Brain microvascular endothelial cell (primary cell): ENCODE measurements around the gene MPZL2.

Experiments
- DNase-seq: peaks from one replicate; pipeline ENCODE4 v3.0.0-alpha.2; 2020
- H3K27ac ChIP-seq: fragments of 250-450 bp; sonication (Bioruptor Pico); 2 replicates; pipeline ENCODE4 v1.5.1; 2020; ENCODE audit warnings: mild to moderate bottlenecking, moderate library complexity
- H3K27me3 ChIP-seq: fragments of 250-450 bp; sonication (Bioruptor Pico); replicated peaks from 2 replicates; pipeline ENCODE4 v1.5.1; 2020; ENCODE audit warnings: mild to moderate bottlenecking
- H3K36me3 ChIP-seq: fragments of 250-450 bp; sonication (Bioruptor Pico); replicated peaks from 2 replicates; pipeline ENCODE4 v1.5.1; 2020; ENCODE audit warnings: mild to moderate bottlenecking
- H3K4me3 ChIP-seq: 2 replicates; pipeline ENCODE4 v1.5.1; 2011; ENCODE audit warnings: low read depth, mild to moderate bottlenecking, control low read depth, low read length, moderate library complexity
- in situ Hi-C: cut with HindIII; loops from 2 replicates; pipeline ENCODE4 v1.10.0; 2017; ENCODE audit warnings: low sequenced_read_pairs, low pct_ligation_motif_present
- TF ChIP-seq, protein P1 (sequence below): IDR thresholded peaks from 2 replicates; pipeline ENCODE4 v1.5.1; 2011; ENCODE audit warnings: low read depth, mild to moderate bottlenecking, moderate library complexity, low read length, control low read depth, inconsistent platforms; ENCODE audit errors: missing control alignments

Gene MPZL2

GRCh38 chr11:118213201-118213600 lies 50.9 kb downstream of the MPZL2 start:
- H3K4me3 ChIP-seq, result no peak overlapping the region
- no peak for DNase-seq
- peaks cover 9% of the 10 kb centered on the region for H3K27me3 ChIP-seq
- H3K27ac ChIP-seq, result no peak overlapping the region
- TF ChIP-seq, protein P1, sequence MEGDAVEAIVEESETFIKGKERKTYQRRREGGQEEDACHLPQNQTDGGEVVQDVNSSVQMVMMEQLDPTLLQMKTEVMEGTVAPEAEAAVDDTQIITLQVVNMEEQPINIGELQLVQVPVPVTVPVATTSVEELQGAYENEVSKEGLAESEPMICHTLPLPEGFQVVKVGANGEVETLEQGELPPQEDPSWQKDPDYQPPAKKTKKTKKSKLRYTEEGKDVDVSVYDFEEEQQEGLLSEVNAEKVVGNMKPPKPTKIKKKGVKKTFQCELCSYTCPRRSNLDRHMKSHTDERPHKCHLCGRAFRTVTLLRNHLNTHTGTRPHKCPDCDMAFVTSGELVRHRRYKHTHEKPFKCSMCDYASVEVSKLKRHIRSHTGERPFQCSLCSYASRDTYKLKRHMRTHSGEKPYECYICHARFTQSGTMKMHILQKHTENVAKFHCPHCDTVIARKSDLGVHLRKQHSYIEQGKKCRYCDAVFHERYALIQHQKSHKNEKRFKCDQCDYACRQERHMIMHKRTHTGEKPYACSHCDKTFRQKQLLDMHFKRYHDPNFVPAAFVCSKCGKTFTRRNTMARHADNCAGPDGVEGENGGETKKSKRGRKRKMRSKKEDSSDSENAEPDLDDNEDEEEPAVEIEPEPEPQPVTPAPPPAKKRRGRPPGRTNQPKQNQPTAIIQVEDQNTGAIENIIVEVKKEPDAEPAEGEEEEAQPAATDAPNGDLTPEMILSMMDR, result no peak
- in situ Hi-C loops, result no loop called here
- H3K36me3 ChIP-seq, result no peaks in the 10 kb centered on the region

- no peaks in the 10 kb centered on the region for H3K36me3 ChIP-seq
- in situ Hi-C loops, result no loop called here
- H3K27me3 ChIP-seq, result peaks cover 10% of the 10 kb centered on the region
- no peak for DNase-seq
- no peak overlapping the region for H3K4me3 ChIP-seq
- TF ChIP-seq, protein P1, result no peak
- H3K27ac ChIP-seq, result no peak overlapping the region
Measured at GRCh38 chr11:118212781-118213191, 51.3 kb downstream of the MPZL2 start.

- TF ChIP-seq, protein P1, result no peak
- Histone ChIP-seq H3K27me3 (peaks cover 11% of the 10 kb centered on the region), H3K36me3 (no peaks in the 10 kb centered on the region), H3K4me3 (no peak overlapping the region), H3K27ac (no peak overlapping the region)
- in situ Hi-C loops, result no loop called here
- DNase-seq, result no peak
Measured at GRCh38 chr11:118212131-118212725, 51.9 kb downstream of the MPZL2 start.

DNA sequence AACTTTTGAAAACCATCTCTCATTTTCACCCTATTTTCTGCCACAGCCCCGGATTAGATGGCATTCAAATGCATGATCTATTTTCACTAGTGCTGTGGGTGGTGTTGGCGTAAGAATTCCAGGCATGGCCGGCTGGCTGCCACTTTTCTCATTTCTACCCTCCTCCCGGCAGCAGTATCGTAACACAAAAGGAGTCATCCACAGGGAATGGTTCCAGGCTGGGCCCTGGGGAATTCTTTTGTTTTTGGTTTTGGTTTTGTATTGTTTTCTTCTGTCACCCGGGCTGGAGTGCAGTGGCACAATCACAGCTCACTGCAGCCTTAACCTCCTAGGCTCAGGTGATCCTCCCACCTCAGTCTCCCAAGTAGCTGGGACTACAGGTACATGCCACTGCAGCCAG lies 53.1 kb downstream of the MPZL2 start:
- in situ Hi-C loops, result no loop called here

GRCh38 chr11:118210323-118210722 lies 53.8 kb downstream of the MPZL2 start:
- TF ChIP-seq, protein P1, result no peak

More for the DNA sequence above, 53.1 kb downstream of the MPZL2 start:
- peaks cover 18% of the 10 kb centered on the region for H3K27me3 ChIP-seq
- peak; percentile 14 for DNase-seq
- TF ChIP-seq, protein P1, result no peak
- no peak overlapping the region for H3K27ac ChIP-seq
- no peak overlapping the region for H3K4me3 ChIP-seq
- H3K36me3 ChIP-seq, result no peaks in the 10 kb centered on the region

GRCh38 chr11:118209033-118209432 lies 55.1 kb downstream of the MPZL2 start:
- H3K27ac ChIP-seq, result no peak overlapping the region
- in situ Hi-C loops, result no loop called here
- TF ChIP-seq, protein P1, result no peak
- peaks cover 16% of the 10 kb centered on the region for H3K27me3 ChIP-seq
- H3K36me3 ChIP-seq, result no peaks in the 10 kb centered on the region
- DNase-seq, result no peak
- H3K4me3 ChIP-seq, result no peak overlapping the region

More at GRCh38 chr11:118210323-118210722, 53.8 kb downstream of the MPZL2 start:
- H3K4me3 ChIP-seq, result no peak overlapping the region
- H3K27ac ChIP-seq, result no peak overlapping the region
- in situ Hi-C loops, result no loop called here
- H3K36me3 ChIP-seq, result no peaks in the 10 kb centered on the region
- peaks cover 18% of the 10 kb centered on the region for H3K27me3 ChIP-seq
- DNase-seq, result no peak
